Glomerular visceral epithelial cell (primary cell): ENCODE data around the gene TANGO2.

Source experiments
- DNase-seq: peaks from one replicate; pipeline ENCODE4 v3.0.0-alpha.2; 2016; ENCODE audit errors: extremely low spot score

The TANGO2 gene

DNA sequence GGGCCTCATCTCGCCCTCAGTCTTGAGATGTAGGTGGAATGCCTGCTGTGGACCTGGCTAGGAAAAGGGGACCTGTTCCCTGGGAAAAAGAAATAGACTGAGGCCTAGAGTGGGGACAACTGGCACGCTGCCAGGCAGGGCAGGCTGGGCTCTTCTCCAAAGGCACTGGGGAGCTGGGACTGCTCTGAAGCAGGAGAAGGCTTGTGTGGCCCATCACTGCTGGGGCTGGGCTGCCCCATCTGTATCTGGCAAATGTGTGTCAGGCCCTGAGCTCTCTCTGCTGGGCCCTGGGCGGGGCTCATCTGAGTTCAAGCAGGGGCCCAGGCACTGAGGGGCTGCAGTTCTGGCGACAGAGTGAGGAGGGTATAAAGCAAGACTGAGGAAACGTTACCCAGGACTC, 37.2 kb upstream of the TANGO2 start:
- no peak for DNase-seq

- peak; percentile 74 for DNase-seq
Observed at GRCh38 chr22:19984201-19984753, 36.6 kb upstream of the TANGO2 start.

DNA sequence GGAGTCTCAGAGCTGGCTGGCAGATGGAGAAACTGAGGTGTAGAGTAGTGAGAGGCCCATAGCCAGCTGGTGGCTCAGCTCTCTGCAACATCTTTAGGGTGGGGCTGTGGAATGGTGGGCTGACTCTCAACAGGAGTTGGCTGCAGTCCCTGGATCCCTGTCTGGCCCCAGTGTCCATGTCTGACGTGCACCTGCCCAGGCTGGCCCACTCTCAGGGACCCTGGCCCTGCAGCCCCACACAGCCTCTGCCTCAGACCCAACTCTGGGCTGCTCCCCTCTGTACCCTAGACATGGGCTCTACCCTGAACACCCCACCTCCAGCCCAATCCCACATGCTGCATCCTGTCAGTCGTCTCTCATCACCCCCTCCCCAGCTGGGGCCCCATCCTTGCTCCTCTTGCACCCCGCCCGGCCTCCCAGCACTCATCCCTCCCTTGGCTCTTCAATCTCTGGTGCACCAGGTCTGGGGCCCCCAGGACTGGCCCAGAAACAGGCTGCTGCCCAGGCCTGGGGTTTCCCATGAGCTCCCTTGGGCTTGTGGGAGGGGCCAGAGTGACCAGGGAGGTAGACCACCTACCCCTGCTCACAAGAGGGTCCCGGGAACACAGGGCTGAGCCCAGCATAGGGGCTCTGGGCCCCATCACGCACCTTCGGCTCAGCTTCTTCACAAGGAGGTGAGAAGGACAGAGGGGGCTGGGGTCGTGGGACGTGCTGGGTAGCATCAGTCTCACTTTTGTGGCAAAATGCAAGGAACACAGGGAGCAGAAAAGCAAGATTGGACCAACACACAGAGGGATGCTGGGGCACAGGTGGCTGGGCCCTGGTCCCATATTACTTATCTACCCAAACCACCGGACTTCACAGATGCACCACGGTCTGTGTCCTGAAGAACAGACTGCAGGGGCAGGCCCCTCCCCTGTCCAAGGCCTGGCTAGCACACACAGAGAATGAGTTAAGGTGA, 35.8 kb upstream of the TANGO2 start:
- no peak for DNase-seq

DNA sequence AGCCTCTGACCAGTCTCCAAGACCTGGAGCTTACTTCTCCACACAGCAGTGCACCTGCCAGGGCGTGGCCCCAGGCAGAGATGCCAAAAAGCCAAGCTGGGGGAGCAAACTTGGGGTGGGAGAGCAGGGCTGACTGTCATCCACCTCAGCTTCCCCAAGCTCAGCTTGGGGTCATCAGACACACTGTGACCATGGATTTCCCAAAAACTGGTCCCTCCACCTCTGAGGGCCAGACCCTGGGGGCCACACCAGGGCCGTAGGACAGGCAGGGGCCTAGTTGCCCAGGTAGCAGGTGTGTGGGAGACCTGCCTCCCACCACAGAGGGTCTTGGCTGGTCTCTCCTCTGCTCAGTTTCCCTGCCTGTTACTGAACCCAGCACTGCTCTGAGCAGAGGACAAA, 34.9 kb upstream of the TANGO2 start:
- DNase-seq: no peak

- DNase-seq: peak; percentile 75
Observed at GRCh38 chr22:19986410-19987341, 34.2 kb upstream of the TANGO2 start.

DNA sequence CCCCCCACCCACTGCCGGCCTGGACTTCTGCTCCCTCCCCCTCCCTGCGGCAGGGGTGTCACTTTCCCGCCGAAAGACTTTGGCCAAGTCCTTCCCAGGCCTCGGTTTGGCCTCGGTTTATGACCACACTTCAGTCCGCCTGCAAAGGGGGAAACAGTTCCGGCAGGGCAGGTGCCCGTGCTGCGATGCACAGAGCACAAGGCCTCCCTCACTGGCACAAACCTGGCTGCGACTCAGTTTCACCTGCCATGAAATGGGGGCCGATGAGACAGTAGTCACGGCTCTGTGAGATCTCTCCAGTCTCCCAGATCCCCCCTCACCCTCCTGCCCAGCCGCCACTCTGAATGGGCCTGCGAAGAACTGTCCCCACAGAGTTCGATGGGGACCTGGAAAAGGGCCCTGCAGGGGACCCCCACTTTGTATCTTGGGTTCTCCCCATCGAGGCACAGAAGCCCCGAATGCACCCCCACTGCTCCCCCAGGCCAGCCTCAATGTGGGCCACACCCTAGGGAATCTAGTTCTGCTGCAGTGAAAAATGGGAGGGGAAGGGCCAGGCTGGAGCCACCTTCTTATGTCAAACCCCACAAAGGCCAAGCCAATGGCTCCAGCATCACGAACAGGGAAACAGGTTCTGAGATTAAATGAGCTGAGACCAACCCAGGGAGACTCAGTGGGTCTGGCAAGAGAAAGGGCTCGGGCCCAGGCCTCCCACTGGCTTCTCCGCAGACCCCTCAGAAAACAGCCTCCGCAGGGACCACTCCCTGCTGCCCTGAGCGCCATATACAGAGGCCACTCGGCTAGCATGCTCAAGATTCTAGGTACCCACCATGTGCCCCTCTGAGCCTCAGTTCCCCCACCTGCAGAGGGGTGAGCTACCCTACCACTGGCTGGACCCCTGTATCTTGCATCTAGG, 33.3 kb upstream of the TANGO2 start:
- DNase-seq: no peak

GRCh38 chr22:19988331-19988808, 32.5 kb upstream of the TANGO2 start:
- no peak for DNase-seq

GRCh38 chr22:19988965-19989724, 31.8 kb upstream of the TANGO2 start:
- no peak for DNase-seq

GRCh38 chr22:19989725-19990067, 31.2 kb upstream of the TANGO2 start:
- no peak for DNase-seq

GRCh38 chr22:19990188-19990587, 30.7 kb upstream of the TANGO2 start:
- DNase-seq: no peak

GRCh38 chr22:19990609-19991394, 30.1 kb upstream of the TANGO2 start:
- DNase-seq: no peak

DNA sequence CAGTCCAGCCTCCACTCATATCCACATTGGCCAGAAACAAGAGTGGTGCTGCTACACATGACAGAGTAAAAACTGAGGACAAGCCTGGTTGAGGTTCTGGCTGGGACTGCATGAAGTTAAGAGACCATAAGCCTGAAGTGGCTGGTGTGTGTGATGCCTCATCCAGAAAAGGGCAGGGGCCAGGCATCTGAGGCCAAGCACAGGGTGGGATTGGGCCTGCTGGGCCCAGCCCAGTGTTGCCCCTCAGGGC, 29.6 kb upstream of the TANGO2 start:
- no peak for DNase-seq

DNA sequence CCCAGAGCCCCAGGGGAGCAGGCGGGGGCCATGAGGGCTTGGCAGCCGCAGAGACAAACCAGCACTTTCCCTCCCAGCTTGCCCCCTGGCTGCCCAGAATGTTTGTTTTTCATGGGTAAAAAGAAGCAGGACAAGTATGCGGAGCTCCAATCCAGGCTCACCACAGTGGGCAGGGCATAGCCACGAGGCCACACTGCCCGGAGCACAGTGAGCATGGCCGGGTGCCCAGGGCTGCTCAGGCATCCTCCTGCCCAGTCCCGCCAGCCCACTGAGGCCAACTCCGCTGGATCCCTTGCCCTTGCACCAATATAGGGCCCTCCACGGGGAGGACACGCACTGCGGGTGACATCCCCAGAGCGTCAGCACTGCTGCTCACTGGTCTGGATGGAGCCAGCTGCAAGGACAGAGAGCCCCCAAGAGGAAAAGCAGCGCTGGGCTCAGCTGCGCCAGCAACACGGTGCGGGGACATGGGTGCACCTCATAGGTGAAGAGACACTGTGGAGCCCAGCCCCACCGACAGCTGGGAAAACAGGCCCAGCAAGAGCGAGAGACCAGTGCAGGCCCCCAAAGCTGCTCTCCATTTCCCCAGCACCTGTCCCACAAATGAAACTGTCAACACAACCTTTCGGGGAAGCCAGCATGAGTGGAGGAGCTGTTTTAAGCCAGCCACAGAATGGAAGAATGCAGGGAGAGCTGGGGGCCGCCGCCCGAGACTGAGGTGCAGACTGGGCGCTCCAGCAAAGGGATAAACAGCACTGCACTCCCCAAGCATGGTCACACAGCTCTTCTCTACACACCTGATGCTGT, 29.1 kb upstream of the TANGO2 start:
- DNase-seq: no peak

- DNase-seq: no peak
Observed at GRCh38 chr22:19992481-19992911, 28.4 kb upstream of the TANGO2 start.

GRCh38 chr22:19992921-19993355, 28.0 kb upstream of the TANGO2 start:
- no peak for DNase-seq

GRCh38 chr22:19993926-19994325, 27.0 kb upstream of the TANGO2 start:
- no peak for DNase-seq

- no peak for DNase-seq
Observed at GRCh38 chr22:19994851-19995610, 25.9 kb upstream of the TANGO2 start.
